A549 (cell line): ENCODE results near the gene LAMC3. TPM values are rescaled to one million over a fixed set of nuclear protein-coding genes. Genes with fewer than 3 reads are reported as not detected.

ENCODE experiments used
- ATAC-seq, 2 experiments: fragments of 200-7000 bp in 1 of 2; fragments of >200 bp in 1 of 2; cut with Nextera tagmentation in 1 of 2; cut with Tn5 transposase in 1 of 2; 3 replicates each; pipeline versions ENCODE4 v1.8.0 to v1.9.1; 2018 to 2020; ENCODE audit warnings: mild to moderate bottlenecking in 1 of 2, moderate library complexity in 1 of 2
- CTCF ChIA-PET: fragments of 300-600 bp; sonication (Branson Sonifier 250); formaldehyde crosslinking; extraction: SDS; loops from one replicate; lab custom pipeline; 2021; ENCODE audit warnings: antibody characterized with exemption, inconsistent platforms; lab: Yijun Ruan, JAX
- POLR2A ChIA-PET: fragments of 350-600 bp; formaldehyde crosslinking; extraction: SDS; loops from one replicate; lab custom pipeline; 2021; ENCODE audit warnings: antibody characterized with exemption, inconsistent platforms; lab: Yijun Ruan, JAX
- DNase-seq, 2 experiments: peaks; one replicate each; pipeline versions ENCODE4 v3.0.0 to v3.0.0-alpha.2; 2011 to 2016; ENCODE audit warnings: low read depth in 1 of 2, low spot score in 1 of 2
- FAIRE-seq: peaks from 2 replicates; lab custom pipeline; 2011; peaks lifted over from hg19 to GRCh38; lab: Jason Lieb, UNC
- H3K27ac ChIP-seq, 2 experiments: fragments of >200 bp; sonication (Bioruptor Twin); formaldehyde crosslinking; 3 replicates each; pipeline ENCODE4 v1.5.1; 2016 to 2017
- H3K4me1 ChIP-seq: fragments of >200 bp; sonication (Bioruptor Twin); formaldehyde crosslinking; 3 replicates; pipeline ENCODE4 v1.6.1; 2016
- H3K4me2 ChIP-seq: fragments of >200 bp; sonication (Bioruptor Twin); formaldehyde crosslinking; 3 replicates; pipeline ENCODE4 v1.6.1; 2016
- H3K4me3 ChIP-seq: fragments of >200 bp; sonication (Bioruptor Twin); formaldehyde crosslinking; 3 replicates; pipeline ENCODE4 v1.5.1; 2016
- H3K9me3 ChIP-seq: fragments of >200 bp; sonication (Bioruptor Twin); formaldehyde crosslinking; 3 replicates; pipeline ENCODE4 v1.6.1; 2016
- BCL3 ChIP-seq: fragments of >200 bp; sonication (Bioruptor Twin); formaldehyde crosslinking; IDR thresholded peaks from 3 replicates; pipeline ENCODE4 v1.6.1; 2016
- BHLHE40 ChIP-seq: IDR thresholded peaks from 2 replicates; pipeline ENCODE4 v1.6.1; 2012; ENCODE audit warnings: low read depth, low read length, inconsistent platforms
- CBX8 ChIP-seq: fragments of 200-600 bp; sonication (generic); IDR thresholded peaks from 2 replicates; pipeline ENCODE4 v1.6.1; 2016
- ELK1 ChIP-seq: fragments of 150-350 bp; IDR thresholded peaks from 2 replicates; pipeline ENCODE4 v1.6.1; 2014; ENCODE audit warnings: low read depth, mild to moderate bottlenecking, low read length
- FOSL2 ChIP-seq, 2 experiments: fragments of 450-650 bp in 1 of 2; fragments of >200 bp in 1 of 2; sonication (Bioruptor Twin) in 1 of 2; formaldehyde crosslinking; IDR thresholded peaks; 2 replicates each; pipeline versions ENCODE4 v1.5.0 to v1.6.1; 2016 to 2020; ENCODE audit warnings: mild to moderate bottlenecking in 1 of 2, moderate library complexity in 1 of 2
- GATA3 ChIP-seq: IDR thresholded peaks from 2 replicates; pipeline ENCODE4 v1.6.1; 2012; ENCODE audit warnings: borderline replicate concordance
- HES2 ChIP-seq: fragments of >200 bp; sonication (Bioruptor Twin); formaldehyde crosslinking; IDR thresholded peaks from 2 replicates; pipeline ENCODE4 v1.6.1; 2016
- NR3C1 ChIP-seq: fragments of >200 bp; sonication (Bioruptor Twin); formaldehyde crosslinking; IDR thresholded peaks from 3 replicates; pipeline ENCODE4 v1.6.1; 2017
- PBX3 ChIP-seq: IDR thresholded peaks from 2 replicates; pipeline ENCODE4 v1.6.1; 2012
- PHF8 ChIP-seq: fragments of 200-600 bp; sonication (generic); IDR thresholded peaks from 2 replicates; pipeline ENCODE4 v1.6.1; 2016; ENCODE audit warnings: low read depth, mild to moderate bottlenecking, antibody characterized with exemption, moderate library complexity, borderline replicate concordance
- POLR2AphosphoS2 ChIP-seq: conservative IDR thresholded peaks from 2 replicates; pipeline ENCODE4 v1.6.1; 2012; ENCODE audit warnings: low read length, improper control_type of control experiment, inconsistent platforms
- RAD21 ChIP-seq, 2 experiments: fragments of >200 bp in 1 of 2; sonication (Bioruptor Twin) in 1 of 2; formaldehyde crosslinking in 1 of 2; IDR thresholded peaks in 1 of 2; conservative IDR thresholded peaks in 1 of 2; 2 replicates in 1 of 2; 3 replicates in 1 of 2; pipeline ENCODE4 v1.6.1; 2012 to 2018; ENCODE audit warnings: inconsistent platforms in 1 of 2
- SMC3 ChIP-seq: fragments of >200 bp; sonication (Bioruptor Twin); formaldehyde crosslinking; IDR thresholded peaks from 3 replicates; pipeline ENCODE4 v1.6.1; 2018; ENCODE audit warnings: inconsistent platforms
- SREBF2 ChIP-seq: fragments of 450-650 bp; IDR thresholded peaks from 2 replicates; pipeline ENCODE4 v1.6.1; 2014; ENCODE audit warnings: mild to moderate bottlenecking, moderate library complexity
- ZNF302 ChIP-seq: fragments of 250-450 bp; sonication (Bioruptor Pico); IDR thresholded peaks from 2 replicates; pipeline ENCODE4 v1.9.0; 2021; ENCODE audit warnings: inconsistent platforms, mild to moderate bottlenecking, moderate library complexity
- ZSCAN20 ChIP-seq: fragments of 250-450 bp; sonication (Bioruptor Pico); IDR thresholded peaks from 2 replicates; pipeline ENCODE4 v1.8.0; 2022; ENCODE audit warnings: mild to moderate bottlenecking, moderate library complexity
- whole genome bisulfite sequencing: methylation state at CpG from one replicate; pipeline ENCODE4 v1.1.6; 2017; ENCODE audit errors: missing lambda C conversion rate; 5-methylcytosine and 5-hydroxymethylcytosine counted together
- polyA plus RNA-seq, 4 experiments: library from polyadenylated mRNA; depleted of rRNA in 3 of 4; stranded (reverse); fragments of >200 nt; fragmentation: RNase III in 1 of 4; extraction: RNeasy Plus Mini Kit Qiagen cat#74134 plus additional on column Dnase treatment in 1 of 4; gene quantifications; 2 replicates in 3 of 4; 3 replicates in 1 of 4; pipeline ENCODE4 v1.2.3, GENCODE V29; 2011 to 2017
- TF ChIP-seq, protein P1 (sequence below): IDR thresholded peaks from 2 replicates; pipeline ENCODE4 v1.6.1; 2012; ENCODE audit warnings: low read depth, borderline replicate concordance
- TF ChIP-seq, protein P2 (sequence below): fragments of >200 bp; sonication (Bioruptor Twin); formaldehyde crosslinking; IDR thresholded peaks from 3 replicates; pipeline ENCODE4 v1.5.1; 2016

LAMC3 gene
- polyA plus RNA-seq, 2 of the 4 experiments (the other 2 are of a cell fraction), result 1.0 to 1.5 TPM

- CTCF ChIA-PET, result interaction anchor here (1.0 to 3.1 kb wide), 9 partner anchors 13 to 274 kb away, joined by 3 to 14 read pairs (median 6); no protein-coding TSS in a partner anchor
- TF ChIP-seq PHF8 (no peak), HES2 (no peak), GATA3 (no peak), RAD21 (conservative IDR thresholded peaks at IDR 0.05 in 1 of 2, IDR thresholded peaks at IDR 0.05 in 1 of 2) (no peak), BCL3 (no peak), NR3C1 (no peak), ZNF302 (CRISPR knock-in tag) (no peak), SMC3 (no peak), BHLHE40 (no peak), ZSCAN20 (CRISPR knock-in tag) (no peak), POLR2AphosphoS2 (no peak), FOSL2 (IDR thresholded peaks at IDR 0.05) (no peak), FOSL2 (CRISPR knock-in tag; IDR thresholded peaks at IDR 0.05) (no peak), CBX8 (no peak), ELK1 (no peak), SREBF2 (no peak)
- TF ChIP-seq, protein P1, sequence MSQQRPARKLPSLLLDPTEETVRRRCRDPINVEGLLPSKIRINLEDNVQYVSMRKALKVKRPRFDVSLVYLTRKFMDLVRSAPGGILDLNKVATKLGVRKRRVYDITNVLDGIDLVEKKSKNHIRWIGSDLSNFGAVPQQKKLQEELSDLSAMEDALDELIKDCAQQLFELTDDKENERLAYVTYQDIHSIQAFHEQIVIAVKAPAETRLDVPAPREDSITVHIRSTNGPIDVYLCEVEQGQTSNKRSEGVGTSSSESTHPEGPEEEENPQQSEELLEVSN, result no peak
- TF ChIP-seq, protein P2, sequence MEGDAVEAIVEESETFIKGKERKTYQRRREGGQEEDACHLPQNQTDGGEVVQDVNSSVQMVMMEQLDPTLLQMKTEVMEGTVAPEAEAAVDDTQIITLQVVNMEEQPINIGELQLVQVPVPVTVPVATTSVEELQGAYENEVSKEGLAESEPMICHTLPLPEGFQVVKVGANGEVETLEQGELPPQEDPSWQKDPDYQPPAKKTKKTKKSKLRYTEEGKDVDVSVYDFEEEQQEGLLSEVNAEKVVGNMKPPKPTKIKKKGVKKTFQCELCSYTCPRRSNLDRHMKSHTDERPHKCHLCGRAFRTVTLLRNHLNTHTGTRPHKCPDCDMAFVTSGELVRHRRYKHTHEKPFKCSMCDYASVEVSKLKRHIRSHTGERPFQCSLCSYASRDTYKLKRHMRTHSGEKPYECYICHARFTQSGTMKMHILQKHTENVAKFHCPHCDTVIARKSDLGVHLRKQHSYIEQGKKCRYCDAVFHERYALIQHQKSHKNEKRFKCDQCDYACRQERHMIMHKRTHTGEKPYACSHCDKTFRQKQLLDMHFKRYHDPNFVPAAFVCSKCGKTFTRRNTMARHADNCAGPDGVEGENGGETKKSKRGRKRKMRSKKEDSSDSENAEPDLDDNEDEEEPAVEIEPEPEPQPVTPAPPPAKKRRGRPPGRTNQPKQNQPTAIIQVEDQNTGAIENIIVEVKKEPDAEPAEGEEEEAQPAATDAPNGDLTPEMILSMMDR, result no peak
- no peak overlapping the region for H3K27ac ChIP-seq
- no peaks in the 10 kb centered on the region for H3K4me1 ChIP-seq
- ATAC-seq (no peak), FAIRE-seq (no peak), DNase-seq (no peak)
- no peak overlapping the region for H3K4me3 ChIP-seq
- H3K9me3 ChIP-seq, result no peaks in the 10 kb centered on the region
- no peak overlapping the region for H3K4me2 ChIP-seq
- POLR2A ChIA-PET, result no interaction called here
- WGBS, result 62% methylated on average over 5 of the region's 5 CpGs
Observed at GRCh38 chr9:130975156-130975555, 33.8 kb upstream of the LAMC3 start.

- Histone ChIP-seq H3K9me3 (no peaks in the 10 kb centered on the region), H3K4me2 (no peak overlapping the region), H3K27ac (no peak overlapping the region), H3K4me1 (no peaks in the 10 kb centered on the region), H3K4me3 (no peak overlapping the region)
- no peak for ATAC-seq
- no peak for FAIRE-seq
- POLR2A ChIA-PET, result no interaction called here
- no peak for DNase-seq
- CTCF ChIA-PET, result interaction anchor here (1.1 to 3.1 kb wide), 6 partner anchors 14 to 110 kb away, joined by 3 to 14 read pairs (median 6); no protein-coding TSS in a partner anchor
- no peak for TF ChIP-seq PBX3
- TF ChIP-seq HES2, result no peak
- no peak for TF ChIP-seq ELK1
- 71% methylated on average over 12 of the region's 13 CpGs for WGBS
Observed at GRCh38 chr9:130975932-130976841, 32.8 kb upstream of the LAMC3 start.
